Esophagus squamous epithelium (tissue), 4 donors: ENCODE results near the gene TMEM212.

Experiments used
- POLR2A ChIP-seq, 4 donors: fragments of 450-650 bp; IDR thresholded peaks; one replicate each; pipeline ENCODE4 v1.6.1; 2017; ENCODE audit warnings: antibody characterized with exemption in 4 of 4, mild to moderate bottlenecking in 4 of 4, moderate library complexity in 3 of 4
- TF ChIP-seq, protein P1 (sequence below), 6 experiments: fragments of 450-650 bp in 4 of 6; fragments of 200-600 bp in 2 of 6; sonication (generic) in 2 of 6; IDR thresholded peaks; one replicate each; pipeline ENCODE4 v1.5.1; 2016 to 2019; ENCODE audit warnings: antibody characterized with exemption in 6 of 6, mild to moderate bottlenecking in 4 of 6, moderate library complexity in 4 of 6

DNA sequence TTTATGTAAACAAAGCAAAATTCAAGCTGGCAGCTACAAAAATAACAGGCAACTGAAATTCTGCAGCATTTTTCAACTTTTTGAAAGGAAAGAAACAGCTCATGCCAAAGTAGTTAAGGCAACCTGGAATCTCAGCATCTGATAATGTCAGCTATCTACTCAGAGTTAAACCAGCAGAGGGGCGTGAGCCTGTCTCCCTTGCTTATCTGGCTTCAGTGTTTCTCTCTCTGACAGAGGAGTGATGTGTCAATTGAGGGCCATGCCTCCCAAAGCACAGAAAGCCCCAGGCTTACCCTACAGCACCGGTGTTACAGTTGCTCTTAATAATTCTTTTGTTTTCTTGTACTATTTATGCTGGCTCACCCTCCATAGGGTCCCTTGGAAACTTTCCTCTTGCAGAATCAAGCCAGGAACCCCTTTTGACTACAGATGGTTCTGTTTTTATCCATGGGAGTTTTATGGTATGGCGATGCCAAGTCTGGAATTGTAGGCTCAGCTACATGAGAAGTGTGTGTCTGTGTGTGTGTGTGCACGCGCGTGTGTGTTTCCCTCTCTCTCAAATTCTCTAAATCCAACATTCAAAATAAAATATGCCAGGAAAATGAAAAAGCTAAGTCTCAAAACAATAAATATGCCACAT lies 7.3 kb downstream of the TMEM212 start:
- TF ChIP-seq, protein P1, sequence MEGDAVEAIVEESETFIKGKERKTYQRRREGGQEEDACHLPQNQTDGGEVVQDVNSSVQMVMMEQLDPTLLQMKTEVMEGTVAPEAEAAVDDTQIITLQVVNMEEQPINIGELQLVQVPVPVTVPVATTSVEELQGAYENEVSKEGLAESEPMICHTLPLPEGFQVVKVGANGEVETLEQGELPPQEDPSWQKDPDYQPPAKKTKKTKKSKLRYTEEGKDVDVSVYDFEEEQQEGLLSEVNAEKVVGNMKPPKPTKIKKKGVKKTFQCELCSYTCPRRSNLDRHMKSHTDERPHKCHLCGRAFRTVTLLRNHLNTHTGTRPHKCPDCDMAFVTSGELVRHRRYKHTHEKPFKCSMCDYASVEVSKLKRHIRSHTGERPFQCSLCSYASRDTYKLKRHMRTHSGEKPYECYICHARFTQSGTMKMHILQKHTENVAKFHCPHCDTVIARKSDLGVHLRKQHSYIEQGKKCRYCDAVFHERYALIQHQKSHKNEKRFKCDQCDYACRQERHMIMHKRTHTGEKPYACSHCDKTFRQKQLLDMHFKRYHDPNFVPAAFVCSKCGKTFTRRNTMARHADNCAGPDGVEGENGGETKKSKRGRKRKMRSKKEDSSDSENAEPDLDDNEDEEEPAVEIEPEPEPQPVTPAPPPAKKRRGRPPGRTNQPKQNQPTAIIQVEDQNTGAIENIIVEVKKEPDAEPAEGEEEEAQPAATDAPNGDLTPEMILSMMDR (IDR thresholded peaks at IDR 0.05) = no peak
- no peak for TF ChIP-seq POLR2A (IDR thresholded peaks at IDR 0.05)
